Motor neuron (in vitro differentiated cells): ENCODE measurements around the gene TRAPPC10. TPM values are rescaled to one million over a fixed set of nuclear protein-coding genes. Genes with fewer than 3 reads are reported as not detected.

Source experiments
- ATAC-seq, 8 experiments: fragments of 200-7000 bp; cut with Tn5 transposase; replicated peaks in 6 of 8; 2 replicates each; pipeline ENCODE4 v1.8.0; 2021; ENCODE audit warnings: mild to moderate bottlenecking in 8 of 8, moderate library complexity in 8 of 8
- H3K27ac ChIP-seq, 2 donors: fragments of 250-450 bp; sonication (Bioruptor Pico); 2 replicates each; pipeline ENCODE4 v1.9.0; 2021; ENCODE audit warnings: antibody characterized with exemption in 2 of 2, mild to moderate bottlenecking in 2 of 2, moderate library complexity in 1 of 2
- H3K4me1 ChIP-seq, 2 donors: fragments of 250-450 bp; sonication (Bioruptor Pico); replicated peaks in 1 of 2; 2 replicates each; pipeline ENCODE4 v1.6.1; 2021; ENCODE audit warnings: antibody characterized with exemption in 2 of 2, mild to moderate bottlenecking in 2 of 2, moderate library complexity in 1 of 2
- H3K4me3 ChIP-seq, 5 donors: fragments of 250-450 bp; sonication (Bioruptor Pico); 2 replicates each; pipeline ENCODE4 v1.9.0; 2021; ENCODE audit warnings: antibody characterized with exemption in 5 of 5, mild to moderate bottlenecking in 5 of 5, moderate library complexity in 4 of 5
- WGBS, 10 experiments: fragments of 450-650 bp; shearing (Covaris generic); methylation state at CpG; one replicate each; pipeline ENCODE4 v1.0.0; 2022; 5-methylcytosine and 5-hydroxymethylcytosine counted together
- in situ Hi-C, 9 experiments: fragments of 400-800 bp; cut with MboI; loops; one replicate each; pipeline ENCODE4 v1.15.0; 2021; ENCODE audit warnings: low sequenced_read_pairs in 9 of 9, low pct_unique_long_range_greater_than_20kb in 2 of 9; ENCODE audit not compliant: unreplicated experiment in 9 of 9
- total RNA-seq, 8 experiments: library from RNA; unstranded; fragments of 300-600 nt; gene quantifications; 2 replicates each; pipeline versions ENCODE4 v1.2.3 to v1.2.4, GENCODE V29; 2022

The TRAPPC10 gene
- total RNA-seq, 8 experiments from 2014 or later: 10.1 to 39.8 (median 19.0) TPM

GRCh38 chr21:43983860-43984420 lies 28.2 kb upstream of the TRAPPC10 start:
- no peak for ATAC-seq
- Histone ChIP-seq H3K27ac (no peak overlapping the region), H3K4me3 (no peak overlapping the region), H3K4me1 (peaks cover 0 to 6% of the 10 kb centered on the region in 2 donors)
- WGBS, 10 experiments: 79 to 100% (median 90%) methylated on average over 1 to 15 of the region's 25 CpGs; no CpG with 5 or more reads in 1 of the 10 experiments
- in situ Hi-C loops: loop anchor here in 1 of 9 experiments (25.0 kb wide), 1 partner anchor 147 kb away; no protein-coding TSS in a partner anchor

DNA sequence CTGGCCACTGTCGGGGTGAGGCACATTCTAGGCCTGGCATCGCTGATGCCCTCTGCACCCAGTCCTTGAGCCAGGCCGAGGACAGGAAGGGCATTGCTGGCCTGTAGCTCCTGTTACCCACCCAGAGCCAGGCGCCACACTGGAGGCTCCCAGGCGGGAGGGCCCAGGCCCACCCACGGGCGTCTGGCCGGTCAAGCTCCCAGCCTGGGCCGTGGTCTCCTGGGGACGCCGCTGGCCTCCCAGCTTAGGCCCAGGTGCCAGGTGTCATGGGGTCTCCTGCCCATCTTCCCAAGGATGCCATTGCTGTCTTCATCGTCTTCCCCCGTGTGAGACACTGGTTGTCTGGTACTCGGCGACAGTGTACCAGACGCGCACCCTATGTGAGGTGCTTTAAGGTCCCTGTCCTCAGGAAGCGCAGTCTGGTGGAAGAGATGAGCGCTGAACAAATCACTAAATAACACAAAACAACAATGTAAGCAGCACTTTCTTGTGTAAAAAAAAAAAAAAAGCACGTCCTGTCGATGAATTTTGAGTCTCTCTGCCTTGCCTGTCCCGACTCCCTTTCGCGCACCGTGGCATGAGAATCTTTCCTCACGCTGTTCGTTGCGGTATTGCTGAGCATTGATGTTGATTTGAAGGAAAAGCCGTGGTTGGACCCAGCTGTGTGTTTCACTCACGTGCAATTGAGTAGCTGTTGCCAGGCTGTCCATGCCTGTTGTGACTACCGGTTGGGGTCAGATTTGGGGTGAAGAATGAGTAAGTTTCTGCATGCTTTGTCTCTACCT lies 27.0 kb upstream of the TRAPPC10 start:
- WGBS, 10 experiments: 0 to 100% (median 92%) methylated on average over 1 to 20 of the region's 31 CpGs
- peak in 4 of 8 experiments; percentile 5 to 39 (median 19) for ATAC-seq
- Histone ChIP-seq H3K4me3 (no peak overlapping the region), H3K4me1 (peaks cover 0 to 6% of the 10 kb centered on the region in 2 donors), H3K27ac (no peak overlapping the region)
- in situ Hi-C loops: loop anchor here in 1 of 9 experiments (25.0 kb wide), 1 partner anchor 148 kb away; no protein-coding TSS in a partner anchor

DNA sequence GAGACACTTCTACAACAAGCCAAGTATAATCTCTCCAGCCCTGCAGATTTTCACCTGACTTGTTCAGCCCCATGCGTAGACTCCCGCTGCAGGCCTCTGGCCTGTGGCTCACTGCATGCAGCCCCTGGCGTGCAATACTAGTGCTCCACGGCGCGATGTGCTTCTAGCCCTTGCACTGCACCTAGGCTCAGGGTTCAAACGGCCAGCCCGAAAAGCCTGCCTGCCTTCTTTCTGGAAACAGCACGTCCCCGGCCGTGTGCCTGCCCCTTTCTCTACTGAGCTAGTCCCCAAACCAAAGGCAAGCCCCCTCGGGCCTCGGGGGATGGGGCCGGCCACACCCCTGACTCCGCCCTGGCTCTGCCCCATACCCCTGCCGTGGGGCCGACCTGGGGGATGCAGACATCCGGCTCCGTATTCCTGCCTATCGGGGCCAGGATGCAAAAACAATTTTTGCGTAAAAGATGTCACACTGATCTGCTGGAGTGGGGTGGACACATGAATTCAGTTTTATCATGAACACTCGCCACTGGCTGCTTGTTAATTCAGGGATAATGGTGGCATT lies 26.3 kb upstream of the TRAPPC10 start:
- no peak overlapping the region for H3K27ac ChIP-seq
- H3K4me1 ChIP-seq: peaks cover 0 to 6% of the 10 kb centered on the region in 2 donors
- no peak overlapping the region for H3K4me3 ChIP-seq
- 33 to 58% (median 34%) methylated on average over 5 to 9 of the region's 22 CpGs; no CpG with 5 or more reads in 6 of the 10 experiments for WGBS, 10 experiments
- peak in 7 of 8 experiments; percentile 16 to 56 (median 48) for ATAC-seq
- in situ Hi-C loops: loop anchor here in 1 of 9 experiments (25.0 kb wide), 1 partner anchor 148 kb away; no protein-coding TSS in a partner anchor

DNA sequence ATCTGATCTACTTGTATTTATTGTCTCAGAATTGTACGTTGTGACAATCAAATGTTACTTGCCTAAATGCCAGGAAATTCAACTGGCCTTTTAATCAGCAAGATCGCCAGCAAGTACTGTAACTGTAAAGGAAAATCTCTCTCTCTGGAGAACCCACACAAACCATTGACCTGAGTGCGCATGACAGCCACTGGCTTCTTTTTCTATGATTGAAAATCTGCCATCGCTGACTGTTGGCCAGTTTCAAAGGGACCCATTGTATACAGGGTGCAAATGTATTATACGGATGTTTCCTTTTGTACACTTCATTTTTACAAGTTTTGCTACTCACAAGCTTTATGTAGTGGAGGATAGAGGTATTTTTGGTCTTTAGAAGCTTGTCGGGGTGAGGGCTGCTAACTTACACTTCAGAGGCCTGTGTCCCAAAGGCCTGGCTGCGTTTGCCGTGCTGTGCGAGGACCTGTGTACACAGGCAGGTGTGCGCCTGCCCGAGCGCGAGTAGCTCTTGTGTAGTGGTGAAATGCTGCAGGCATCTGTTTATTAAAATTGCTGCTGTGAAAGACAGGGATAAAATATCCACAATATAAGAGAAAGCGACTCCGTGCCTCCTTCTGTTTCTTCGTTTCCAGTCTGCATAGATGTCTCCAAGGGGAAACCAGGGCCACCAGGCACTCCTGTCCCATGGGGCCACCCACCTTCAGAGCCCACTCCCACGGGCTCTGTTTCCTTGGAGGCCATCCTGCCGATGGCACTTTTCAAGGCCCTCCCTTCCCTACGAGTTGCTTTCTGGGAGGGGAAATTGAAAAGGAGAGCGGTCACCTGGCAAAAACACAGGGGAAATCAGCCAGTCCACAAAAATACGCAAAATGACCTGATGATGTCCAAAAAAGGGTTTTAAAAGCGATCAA lies 25.3 kb upstream of the TRAPPC10 start:
- in situ Hi-C loops: loop anchor here in 1 of 9 experiments (25.0 kb wide), 1 partner anchor 149 kb away; no protein-coding TSS in a partner anchor
- WGBS, 10 experiments: 63 to 91% (median 80%) methylated on average over 2 to 17 of the region's 22 CpGs
- Histone ChIP-seq H3K27ac (no peak overlapping the region), H3K4me1 (peaks cover 0 to 6% of the 10 kb centered on the region in 2 donors), H3K4me3 (no peak overlapping the region)
- ATAC-seq: no peak

- no peak for ATAC-seq
- in situ Hi-C loops: loop anchor here in 1 of 9 experiments (25.0 kb wide), 1 partner anchor 150 kb away; no protein-coding TSS in a partner anchor
- 18 to 100% (median 83%) methylated on average over 1 to 5 of the region's 6 CpGs; no CpG with 5 or more reads in 1 of the 10 experiments for WGBS, 10 experiments
- Histone ChIP-seq H3K27ac (no peak overlapping the region), H3K4me1 (peaks cover 0 to 6% of the 10 kb centered on the region in 2 donors), H3K4me3 (no peak overlapping the region)
These were observed 24.6 kb upstream of the TRAPPC10 start for GRCh38 chr21:43987509-43987908.

DNA sequence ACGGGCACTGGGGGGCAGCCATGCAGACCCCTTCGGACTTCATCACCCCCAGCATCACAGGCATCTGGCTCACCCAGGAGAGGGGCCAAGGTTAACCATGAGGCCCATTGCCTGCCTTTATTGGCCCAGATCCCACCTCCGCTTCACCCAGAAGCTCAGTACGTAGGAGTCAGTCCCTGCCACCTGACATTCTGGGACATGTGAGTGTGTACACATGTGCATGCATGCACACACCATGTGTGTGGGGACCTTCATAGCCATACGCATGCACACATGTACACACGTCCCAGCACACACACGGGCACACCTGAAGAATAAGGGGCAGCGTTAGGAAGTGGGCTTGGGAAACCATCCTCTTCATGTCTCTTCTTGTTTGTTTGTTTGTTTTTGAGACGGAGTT lies 24.1 kb upstream of the TRAPPC10 start:
- ATAC-seq: no peak
- peaks cover 0 to 6% of the 10 kb centered on the region in 2 donors for H3K4me1 ChIP-seq
- in situ Hi-C loops: loop anchor here in 1 of 9 experiments (25.0 kb wide), 1 partner anchor 151 kb away; no protein-coding TSS in a partner anchor
- H3K27ac ChIP-seq: no peak overlapping the region
- H3K4me3 ChIP-seq: no peak overlapping the region
- WGBS, 10 experiments: 40 to 100% (median 81%) methylated on average over 2 to 5 of the region's 9 CpGs; no CpG with 5 or more reads in 4 of the 10 experiments

DNA sequence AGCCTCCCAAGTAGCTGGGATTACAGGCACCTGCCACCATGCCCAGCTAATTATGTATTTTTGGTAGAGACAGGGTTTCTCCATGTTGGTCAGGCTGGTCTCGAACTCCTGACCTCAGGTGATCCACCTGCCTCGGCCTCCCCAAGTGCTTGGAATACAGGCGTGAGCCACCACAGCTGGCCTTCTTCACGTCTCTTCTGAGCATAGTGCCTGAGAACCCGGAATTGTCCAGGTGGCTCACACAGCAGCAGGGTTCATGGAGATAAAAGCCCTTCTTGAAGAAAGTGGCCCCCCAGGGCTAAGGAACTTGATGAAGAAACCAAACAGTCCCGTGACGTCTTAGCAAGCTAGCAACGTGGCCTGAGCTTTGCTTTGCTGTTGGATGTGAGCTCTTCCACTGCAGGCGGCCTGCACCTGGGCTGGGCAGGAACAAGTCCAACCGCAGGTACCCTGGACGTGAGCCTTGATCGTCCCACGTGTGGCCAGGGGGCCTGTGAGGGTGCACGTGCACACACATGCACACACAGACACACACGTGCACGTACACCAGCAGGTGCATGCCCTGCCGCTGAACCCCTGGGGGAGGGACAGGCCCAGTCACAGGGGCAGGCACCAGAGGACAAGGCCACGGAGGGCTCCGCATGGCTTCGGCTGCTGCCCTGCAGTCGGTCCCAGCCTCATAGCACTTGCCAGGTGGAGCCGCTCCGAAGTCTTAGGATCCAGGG lies 23.4 kb upstream of the TRAPPC10 start:
- in situ Hi-C loops: loop anchor here in 1 of 9 experiments (25.0 kb wide), 1 partner anchor 151 kb away; no protein-coding TSS in a partner anchor
- peak in 1 of 8 experiments; percentile 5 for ATAC-seq
- Histone ChIP-seq H3K27ac (no peak overlapping the region), H3K4me1 (peaks cover 0 to 6% of the 10 kb centered on the region in 2 donors), H3K4me3 (no peak overlapping the region)
- WGBS, 10 experiments: 67 to 100% (median 85%) methylated on average over 1 to 5 of the region's 23 CpGs; no CpG with 5 or more reads in 4 of the 10 experiments

- in situ Hi-C loops: loop anchor here in 1 of 9 experiments (25.0 kb wide), 1 partner anchor 152 kb away; no protein-coding TSS in a partner anchor
- WGBS, 10 experiments: 40 to 89% (median 82%) methylated on average over 1 to 7 of the region's 7 CpGs; no CpG with 5 or more reads in 6 of the 10 experiments
- no peak overlapping the region for H3K4me3 ChIP-seq
- peaks cover 0 to 6% of the 10 kb centered on the region in 2 donors for H3K4me1 ChIP-seq
- no peak for ATAC-seq
- no peak overlapping the region for H3K27ac ChIP-seq
These were observed 22.7 kb upstream of the TRAPPC10 start for GRCh38 chr21:43989401-43989800.

GRCh38 chr21:43991447-43991991 lies 20.6 kb upstream of the TRAPPC10 start:
- in situ Hi-C loops: loop anchor here in 1 of 9 experiments (25.0 kb wide), 1 partner anchor 154 kb away; no protein-coding TSS in a partner anchor
- ATAC-seq: peak in 1 of 8 experiments; percentile 71
- Histone ChIP-seq H3K4me1 (no peaks in the 10 kb centered on the region), H3K4me3 (no peak overlapping the region), H3K27ac (no peak overlapping the region)
- WGBS, 10 experiments: 70 to 100% (median 80%) methylated on average over 1 to 5 of the region's 33 CpGs; no CpG with 5 or more reads in 3 of the 10 experiments

DNA sequence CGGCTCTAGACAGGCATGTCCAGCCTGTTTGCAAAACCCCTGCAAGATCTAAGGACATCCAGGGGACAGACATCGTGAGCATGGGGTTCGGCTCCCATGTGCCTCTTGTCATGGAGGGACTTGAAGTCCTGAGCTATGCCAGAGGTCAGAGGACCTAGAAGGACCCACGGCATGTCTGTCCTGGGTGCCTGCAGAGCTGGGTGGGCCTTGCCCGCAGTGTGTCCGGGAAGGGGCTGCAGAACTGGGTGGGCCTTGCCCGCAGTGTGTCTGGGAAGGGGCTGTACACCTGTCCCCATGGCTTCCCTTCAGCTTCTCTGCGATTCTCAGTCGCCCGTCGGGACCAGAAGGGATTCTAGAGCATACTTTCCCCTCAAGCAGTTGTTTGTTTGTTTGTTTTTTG lies 20.0 kb upstream of the TRAPPC10 start:
- WGBS, 10 experiments: 82 to 89% (median 82%) methylated on average over 4 to 9 of the region's 11 CpGs; no CpG with 5 or more reads in 7 of the 10 experiments
- no peaks in the 10 kb centered on the region for H3K4me1 ChIP-seq
- no peak overlapping the region for H3K4me3 ChIP-seq
- no peak overlapping the region for H3K27ac ChIP-seq
- in situ Hi-C loops: loop anchor here in 1 of 9 experiments (25.0 kb wide), 1 partner anchor 155 kb away; no protein-coding TSS in a partner anchor
- ATAC-seq: no peak

- no peak overlapping the region for H3K27ac ChIP-seq
- 39 to 100% (median 80%) methylated on average over 1 to 5 of the region's 18 CpGs; no CpG with 5 or more reads in 5 of the 10 experiments for WGBS, 10 experiments
- H3K4me1 ChIP-seq: no peaks in the 10 kb centered on the region
- H3K4me3 ChIP-seq: no peak overlapping the region
- in situ Hi-C loops: loop anchor here in 1 of 9 experiments (25.0 kb wide), 1 partner anchor 156 kb away; no protein-coding TSS in a partner anchor
- peak in 1 of 8 experiments; percentile 36 for ATAC-seq
These were observed 18.6 kb upstream of the TRAPPC10 start for GRCh38 chr21:43993420-43993934.
